Testis (tissue), 2 donors: Measurements from ENCODE around the gene TRAF2.

Experiments
- CTCF ChIP-seq, 3 experiments: fragments of 450-650 bp in 2 of 3; fragments of 200-600 bp in 1 of 3; sonication (generic) in 1 of 3; IDR thresholded peaks; one replicate each; pipeline ENCODE4 v1.5.1; 2016 to 2019; ENCODE audit warnings: antibody characterized with exemption in 3 of 3, mild to moderate bottlenecking in 2 of 3, moderate library complexity in 1 of 3
- POLR2A ChIP-seq: fragments of 450-650 bp; IDR thresholded peaks from one replicate; pipeline ENCODE4 v1.6.1; 2017; ENCODE audit warnings: antibody characterized with exemption, mild to moderate bottlenecking, moderate library complexity

DNA sequence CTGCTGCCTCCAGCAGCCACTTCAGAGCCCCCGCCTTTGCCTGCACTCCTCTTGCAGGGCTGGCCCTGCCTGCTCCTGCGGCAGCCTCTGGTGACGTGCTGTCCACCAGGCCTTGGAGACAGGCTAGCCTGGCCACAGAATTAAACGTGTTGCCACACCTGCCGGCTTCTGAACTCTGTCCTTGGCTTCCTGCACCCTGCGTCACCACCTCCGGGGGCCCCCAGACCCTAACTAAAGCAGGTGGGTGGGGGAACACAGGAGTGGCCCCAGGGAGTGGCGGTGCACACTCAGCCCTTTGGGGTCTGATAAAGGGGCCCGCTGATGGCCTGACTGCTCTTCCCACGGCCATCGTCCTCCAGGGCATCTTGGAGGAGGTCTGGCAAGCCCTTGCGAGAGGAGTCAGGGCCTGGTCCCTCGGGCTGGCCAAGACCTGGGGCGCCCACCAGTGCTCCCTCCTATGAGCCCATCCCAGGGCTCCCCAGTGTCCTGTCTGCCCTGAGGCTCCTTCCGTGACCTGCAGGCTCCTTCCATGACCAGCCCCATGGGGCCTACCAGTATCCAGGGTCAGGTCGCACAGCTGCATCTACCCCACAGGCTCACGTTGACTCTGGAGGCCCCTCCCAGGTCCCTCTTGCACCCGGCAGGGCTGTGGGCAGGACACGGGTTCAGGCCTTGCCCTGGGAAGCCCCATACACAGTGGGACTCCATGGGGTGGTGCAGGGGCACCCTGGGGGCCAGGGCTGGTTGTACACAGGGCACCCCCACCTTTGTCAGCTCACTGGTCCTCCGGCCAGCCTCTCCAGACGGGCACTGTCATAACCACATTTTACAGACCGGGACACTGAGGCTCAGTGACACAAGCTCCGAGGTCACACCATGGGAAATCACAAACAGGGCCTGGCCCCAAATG, 35.2 kb upstream of the TRAF2 start:
- TF ChIP-seq CTCF (IDR thresholded peaks at IDR 0.05) (no peak), POLR2A (no peak)
